Measurements from ENCODE around the gene PWWP2A. TPM values are rescaled to one million over a fixed set of nuclear protein-coding genes. Genes with fewer than 3 reads are reported as not detected.

The PWWP2A gene
- polyA plus RNA-seq, 1 of the 3 experiments (the other 2 are of a cell fraction) = 5.7 TPM

GRCh38 chr5:160105686-160106360 lies 13.4 kb downstream of the PWWP2A start:
- Histone ChIP-seq H3K36me3 (replicated peaks in 1 of 2; ENCODE audit: control insufficient read depth in 1 of 2, insufficient read depth in 2 of 2, low read length in 1 of 2) (peaks cover 0 to 44% of the 10 kb centered on the region in 2 experiments), H3K9me2 (no peaks in the 10 kb centered on the region), H3K4me3 (ENCODE audit: low read depth in 2 of 2, low read length in 1 of 2) (no peak overlapping the region), H3K79me2 (ENCODE audit: insufficient read depth) (peaks cover 90% of the 10 kb centered on the region), H3F3A (replicated peaks; ENCODE audit: insufficient read depth) (peaks cover 3% of the 10 kb centered on the region), H3K4me1 (ENCODE audit: control insufficient read depth in 1 of 2, insufficient read depth in 2 of 2, low read depth in 1 of 2, low read length in 1 of 2) (peaks cover 0 to 12% of the 10 kb centered on the region in 2 experiments; a peak in 2 of 4 replicates), H4K20me1 (ENCODE audit: insufficient read depth) (no peaks in the 10 kb centered on the region), H2AFZ (ENCODE audit: low read depth) (peak overlapping the region; percentile 3; the same call in 1 of the 2 replicates), H3K9ac (no peak overlapping the region), H3K9me3 (no peaks in the 10 kb centered on the region), H3K27me3 (ENCODE audit: insufficient read depth) (no peaks in the 10 kb centered on the region), H3K27ac (ENCODE audit: low read depth in 2 of 2, low read length in 1 of 2) (no peak overlapping the region), H3K4me2 (no peak overlapping the region)
- TF ChIP-seq MXI1 (IDR thresholded peaks at IDR 0.05; ENCODE audit: low read depth, low read length) = no peak
- no peak for TF ChIP-seq USF1 (IDR thresholded peaks at IDR 0.05; ENCODE audit: borderline replicate concordance, low read depth)
- no peak for TF ChIP-seq SMC3 (IDR thresholded peaks at IDR 0.05; ENCODE audit: low read depth, low read length)
- no peak for TF ChIP-seq TAF1 (IDR thresholded peaks at IDR 0.05; ENCODE audit: borderline replicate concordance, low read depth, low read length)
- no peak for TF ChIP-seq NRF1 (IDR thresholded peaks at IDR 0.05; ENCODE audit: low read depth, low read length)
- no peak for TF ChIP-seq RXRA (IDR thresholded peaks at IDR 0.05; ENCODE audit: borderline replicate concordance, low read depth)
- TF ChIP-seq POLR2AphosphoS5 (IDR thresholded peaks at IDR 0.05; ENCODE audit: low read depth, low read length) = no peak
- no peak for TF ChIP-seq MAX (IDR thresholded peaks at IDR 0.05; ENCODE audit: low read depth)
- no peak for TF ChIP-seq NFIC (IDR thresholded peaks at IDR 0.05; ENCODE audit: borderline replicate concordance)
- no peak for TF ChIP-seq FOSL2 (IDR thresholded peaks at IDR 0.05; ENCODE audit: borderline replicate concordance, low read depth)
- no peak for TF ChIP-seq RFX5 (IDR thresholded peaks at IDR 0.05; ENCODE audit: low read length)
- TF ChIP-seq, protein P1, sequence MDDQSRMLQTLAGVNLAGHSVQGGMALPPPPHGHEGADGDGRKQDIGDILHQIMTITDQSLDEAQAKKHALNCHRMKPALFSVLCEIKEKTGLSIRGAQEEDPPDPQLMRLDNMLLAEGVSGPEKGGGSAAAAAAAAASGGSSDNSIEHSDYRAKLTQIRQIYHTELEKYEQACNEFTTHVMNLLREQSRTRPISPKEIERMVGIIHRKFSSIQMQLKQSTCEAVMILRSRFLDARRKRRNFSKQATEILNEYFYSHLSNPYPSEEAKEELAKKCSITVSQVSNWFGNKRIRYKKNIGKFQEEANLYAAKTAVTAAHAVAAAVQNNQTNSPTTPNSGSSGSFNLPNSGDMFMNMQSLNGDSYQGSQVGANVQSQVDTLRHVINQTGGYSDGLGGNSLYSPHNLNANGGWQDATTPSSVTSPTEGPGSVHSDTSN (IDR thresholded peaks at IDR 0.05) = no peak
- TF ChIP-seq REST (IDR thresholded peaks at IDR 0.05; ENCODE audit: low read depth, low read length) = no peak
- TF ChIP-seq TCF12 (IDR thresholded peaks at IDR 0.05) = no peak
- TF ChIP-seq EZH2phosphoT487 (IDR thresholded peaks at IDR 0.05; ENCODE audit: borderline replicate concordance, low read depth) = no peak
- no peak for TF ChIP-seq JUND (IDR thresholded peaks at IDR 0.05)
- TF ChIP-seq RCOR1 (IDR thresholded peaks at IDR 0.05; ENCODE audit: low read length) = no peak
- no peak for TF ChIP-seq ELF1 (IDR thresholded peaks at IDR 0.05)
- no peak for TF ChIP-seq SIN3A (IDR thresholded peaks at IDR 0.05; ENCODE audit: borderline replicate concordance, low read depth, low read length)
- no peak for TF ChIP-seq YY1 (IDR thresholded peaks at IDR 0.05; ENCODE audit: low read depth)
- POLR2A ChIA-PET = interaction anchor here (0.6 kb wide), 1 partner anchor 142 kb away, joined by 3 read pairs; no protein-coding TSS in a partner anchor
- CTCF ChIA-PET = interaction anchor here (1.3 to 1.6 kb wide), 2 partner anchors 9 to 10 kb away, joined by 3 read pairs; no protein-coding TSS in a partner anchor
- DNase-seq = no peak
- WGBS (ENCODE audit: low lambda C conversion rate) = 76% methylated on average over 4 of the region's 4 CpGs
